GM21360 (cell line): Measurements from ENCODE around the gene FAM131C.
"Not testable (repeated sequence)": the region's sequence is repeated elsewhere in the genome, so short reads cannot be mapped to it uniquely, and the experiment has no call there.

ENCODE experiments used
- ATAC-seq: cut with Tn5 transposase; IDR thresholded peaks from one replicate; pipeline ENCODE4 v1.9.1; 2021; ENCODE audit warnings: mild to moderate bottlenecking, moderate library complexity; ENCODE audit not compliant: unreplicated experiment

FAM131C gene

DNA sequence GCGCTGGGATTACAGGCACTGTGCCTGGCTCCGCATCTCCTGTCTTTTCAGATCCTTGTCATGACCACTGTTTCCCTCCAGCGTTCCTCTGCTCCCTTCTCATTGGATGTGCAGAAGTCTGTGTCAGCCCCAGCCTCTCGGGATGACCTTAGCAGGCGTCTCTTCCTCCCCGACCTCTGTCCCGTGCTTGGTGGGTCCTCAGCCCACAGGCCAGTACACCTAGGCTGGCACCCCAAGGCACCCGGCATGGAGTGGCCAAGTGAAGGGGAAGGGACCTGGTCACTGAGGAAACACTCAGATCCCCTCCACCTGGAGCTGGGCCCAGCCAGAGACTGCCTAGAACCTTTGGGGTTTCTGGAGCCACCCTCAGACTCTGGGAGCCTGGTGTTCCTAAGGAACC is 32.3 kb downstream of the FAM131C start:
- no peak for ATAC-seq

GRCh38 chr1:16039871-16040270 is 33.6 kb downstream of the FAM131C start:
- ATAC-seq = not testable (repeated sequence)

DNA sequence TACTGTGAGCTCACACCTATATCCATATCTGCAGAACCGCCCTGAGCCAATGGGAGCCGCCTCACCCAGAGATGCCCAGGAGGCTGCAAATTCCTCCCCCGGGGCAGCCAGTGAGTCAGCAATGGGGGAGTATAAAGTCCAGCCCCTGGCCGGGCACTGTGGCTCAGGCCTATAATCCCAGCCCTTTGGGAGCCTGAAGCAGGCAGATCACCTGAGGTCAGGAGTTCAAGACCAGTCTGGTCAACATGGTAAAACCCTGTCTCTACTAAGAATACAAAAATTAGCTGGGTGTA is 34.9 kb downstream of the FAM131C start:
- ATAC-seq = no peak

GRCh38 chr1:16036461-16036860 is 37.0 kb downstream of the FAM131C start:
- ATAC-seq = not testable (repeated sequence)

DNA sequence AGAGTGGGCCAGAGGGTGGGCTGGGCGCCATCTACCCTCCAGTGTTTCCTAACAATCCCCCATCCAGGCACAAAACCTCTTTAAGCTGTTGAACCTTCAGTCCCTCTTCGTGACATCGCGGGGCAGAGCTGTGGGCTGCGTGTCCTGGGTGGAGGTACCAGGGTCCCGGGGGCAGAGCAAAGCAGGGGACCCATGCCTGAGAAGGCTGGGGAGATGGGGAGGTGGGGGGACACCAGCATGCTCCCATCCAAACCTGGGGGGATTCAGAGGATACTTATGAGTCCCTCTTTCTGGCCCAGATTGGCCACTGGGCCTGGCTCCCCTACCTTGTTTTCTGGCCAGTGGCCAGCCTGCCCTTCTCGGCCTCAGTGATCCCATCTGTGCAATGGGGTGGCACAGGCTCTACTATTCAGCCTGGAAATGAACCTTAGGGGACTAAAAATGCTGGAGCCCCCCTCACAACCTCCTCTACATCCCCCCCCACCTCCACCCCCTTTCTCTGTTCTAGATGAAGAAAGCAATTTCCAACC is 40.3 kb downstream of the FAM131C start:
- not testable (repeated sequence) for ATAC-seq

DNA sequence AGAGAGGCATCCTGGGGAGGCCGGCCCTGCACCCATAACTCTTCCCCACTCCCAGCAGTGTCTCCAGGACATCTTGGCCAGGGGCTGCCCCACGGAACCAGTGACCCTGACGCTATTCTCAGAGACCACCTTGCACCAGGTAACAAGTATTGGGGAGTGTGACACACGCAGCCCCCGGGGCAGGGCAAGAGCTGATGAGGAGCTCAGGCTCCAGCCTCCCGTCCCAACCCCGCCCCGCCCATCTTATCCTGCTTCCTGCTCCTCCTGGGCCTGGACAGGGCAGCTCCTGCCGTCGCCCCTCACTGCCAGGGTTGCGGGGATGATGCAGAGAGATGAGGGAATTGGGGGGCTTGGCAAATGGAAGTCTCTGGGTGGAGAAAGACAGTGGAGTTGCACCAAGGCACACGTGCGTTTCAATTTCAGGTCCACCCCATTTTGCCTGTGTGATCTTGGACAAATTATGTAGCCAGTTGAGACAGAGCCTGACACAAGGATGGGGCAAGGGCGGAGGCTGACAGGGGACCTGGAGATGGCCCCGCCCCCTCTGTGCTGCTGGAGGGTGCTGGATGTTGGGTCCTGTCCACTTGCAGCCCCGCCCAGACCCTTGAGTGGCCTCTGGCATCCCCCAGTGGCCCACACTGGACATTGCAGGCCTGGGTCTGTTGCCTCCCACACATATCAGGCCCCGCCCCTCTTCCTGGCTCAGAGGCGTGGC is 40.9 kb downstream of the FAM131C start:
- ATAC-seq = no peak

GRCh38 chr1:16031551-16031950 is 41.9 kb downstream of the FAM131C start:
- ATAC-seq = no peak

DNA sequence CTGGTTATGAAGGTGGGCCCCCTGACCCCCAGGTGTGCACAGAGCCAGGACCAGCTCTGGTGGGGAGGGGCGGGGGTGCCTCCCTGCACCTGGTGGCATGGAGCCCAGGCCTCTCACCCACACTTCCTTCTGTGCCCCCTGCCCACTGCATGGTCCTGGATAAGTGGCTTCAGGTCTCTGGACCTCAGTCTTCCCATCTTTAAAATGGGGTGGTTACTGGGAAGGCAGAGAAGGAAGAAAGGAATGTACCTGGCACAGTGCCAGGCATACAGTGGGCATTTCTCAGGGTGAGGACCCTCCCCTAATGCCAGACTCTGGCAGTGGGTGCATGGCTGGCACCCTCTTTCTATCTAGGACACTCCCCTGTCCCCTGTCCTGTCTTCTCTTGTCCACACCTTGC is 44.2 kb downstream of the FAM131C start:
- no peak for ATAC-seq

- not testable (repeated sequence) for ATAC-seq
These were observed 44.5 kb downstream of the FAM131C start for GRCh38 chr1:16029003-16029268.

DNA sequence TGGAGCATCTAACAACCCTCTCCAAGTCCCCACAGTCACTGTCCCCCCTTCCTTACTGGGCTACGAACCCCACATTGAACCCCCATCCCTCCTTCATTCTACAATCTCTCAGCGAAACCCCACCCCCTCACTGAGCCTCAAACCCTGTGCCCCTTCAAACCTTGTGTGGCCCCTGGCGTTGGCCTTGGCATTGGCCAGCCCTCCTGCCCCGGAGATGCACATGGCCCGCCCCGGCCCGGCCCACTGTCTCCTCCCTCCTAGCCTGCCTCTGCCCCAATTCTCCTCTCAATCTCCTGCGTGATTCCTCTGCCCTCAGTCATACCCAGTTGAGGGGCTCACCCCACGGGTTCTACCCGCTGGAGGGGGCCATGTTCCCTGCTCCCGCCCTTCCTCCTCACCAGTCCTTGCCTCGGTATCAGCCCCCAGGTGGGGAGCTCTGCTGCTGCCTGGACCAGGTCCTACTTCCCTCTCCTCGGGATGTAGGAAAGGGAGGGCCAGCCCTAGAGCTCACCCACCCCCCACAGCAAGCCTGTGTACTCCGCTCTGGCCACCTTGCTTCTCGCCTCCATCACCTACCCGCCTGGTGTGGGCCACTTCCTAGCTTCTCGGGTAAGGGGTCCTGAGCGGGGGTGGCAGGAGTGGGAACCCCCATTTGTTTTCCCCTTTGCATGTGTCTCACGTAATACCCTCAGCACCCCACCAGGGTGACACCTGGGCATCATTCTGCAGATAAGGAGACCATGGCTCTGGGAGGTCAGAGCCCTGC is 45.0 kb downstream of the FAM131C start:
- no peak for ATAC-seq

DNA sequence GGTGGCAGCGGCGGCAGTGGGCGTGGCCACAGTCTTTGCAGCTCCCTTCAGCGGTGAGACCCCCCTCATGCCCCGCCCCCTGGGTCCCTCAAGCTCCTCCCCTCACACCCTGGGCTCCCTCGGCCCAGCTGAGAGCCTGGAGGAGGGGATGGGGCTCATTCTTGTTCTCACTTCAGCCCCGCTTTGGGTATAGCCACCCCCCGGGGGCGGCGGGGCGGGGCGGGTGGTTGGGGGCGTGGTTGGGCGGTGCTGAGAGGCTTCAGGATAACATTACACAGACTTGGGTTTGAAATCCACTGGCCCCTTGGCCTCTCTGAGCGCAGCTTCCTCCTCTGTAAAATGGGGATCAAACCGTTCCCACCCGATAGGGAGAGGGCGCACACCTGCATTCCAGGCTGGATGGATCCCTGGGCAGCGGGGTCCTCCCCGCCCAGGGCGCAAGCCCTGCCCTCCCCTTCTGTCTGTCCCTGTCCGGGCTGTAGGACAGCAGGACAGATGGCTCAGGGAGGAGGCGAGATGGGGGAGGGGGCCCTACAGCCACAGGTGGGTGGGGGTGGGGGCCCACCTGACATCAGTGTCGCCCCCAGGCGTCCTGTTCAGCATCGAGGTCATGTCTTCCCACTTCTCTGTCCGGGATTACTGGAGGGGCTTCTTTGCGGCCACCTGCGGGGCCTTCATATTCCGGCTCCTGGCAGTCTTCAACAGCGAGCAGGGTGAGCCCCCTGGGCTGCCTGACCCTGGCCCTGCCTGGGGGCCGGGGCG is 46.5 kb downstream of the FAM131C start:
- no peak for ATAC-seq

- not testable (repeated sequence) for ATAC-seq
These were observed 47.1 kb downstream of the FAM131C start for GRCh38 chr1:16026302-16026701.

DNA sequence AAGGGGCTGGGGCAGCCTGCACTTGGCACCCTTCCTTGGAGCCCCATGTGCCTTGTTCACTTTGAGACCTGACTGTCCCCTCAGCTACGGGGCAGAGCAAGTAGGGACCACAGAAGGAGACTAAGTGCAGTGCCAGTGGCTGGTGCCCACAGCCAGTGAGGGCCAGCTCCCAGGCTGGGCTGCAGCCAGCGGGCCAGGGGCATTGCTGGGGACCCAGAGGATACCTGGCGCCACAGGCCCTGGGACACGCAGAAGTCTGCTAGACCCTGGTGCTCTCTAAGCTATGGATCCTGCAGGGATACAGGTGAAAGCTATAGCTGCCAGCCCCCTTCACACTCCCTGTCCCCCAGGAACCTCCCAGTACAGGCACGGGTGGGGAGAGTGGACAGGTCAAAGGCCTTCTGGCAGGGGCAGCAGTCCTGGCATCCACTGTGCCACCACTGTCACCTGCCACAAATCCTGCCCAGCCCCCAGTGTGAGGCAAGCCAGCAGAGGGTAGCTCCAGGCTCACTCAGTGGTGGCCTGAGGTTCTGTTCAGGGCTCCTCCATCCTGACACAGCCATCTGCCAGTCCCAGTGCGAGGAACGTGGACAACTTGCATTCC is 50.3 kb downstream of the FAM131C start:
- no peak for ATAC-seq

- no peak for ATAC-seq
These were observed 51.1 kb downstream of the FAM131C start for GRCh38 chr1:16022393-16022792.

- ATAC-seq = no peak
These were observed 51.8 kb downstream of the FAM131C start, which contains the start of gene CLCNKA for GRCh38 chr1:16021681-16022080. Gene CLCNKA (plus strand): TSS chr1:16022036. CDS start chr1:16022620, 584 bp downstream.

- not testable (repeated sequence) for ATAC-seq
These were observed 52.6 kb downstream of the FAM131C start for GRCh38 chr1:16020878-16021277.

DNA sequence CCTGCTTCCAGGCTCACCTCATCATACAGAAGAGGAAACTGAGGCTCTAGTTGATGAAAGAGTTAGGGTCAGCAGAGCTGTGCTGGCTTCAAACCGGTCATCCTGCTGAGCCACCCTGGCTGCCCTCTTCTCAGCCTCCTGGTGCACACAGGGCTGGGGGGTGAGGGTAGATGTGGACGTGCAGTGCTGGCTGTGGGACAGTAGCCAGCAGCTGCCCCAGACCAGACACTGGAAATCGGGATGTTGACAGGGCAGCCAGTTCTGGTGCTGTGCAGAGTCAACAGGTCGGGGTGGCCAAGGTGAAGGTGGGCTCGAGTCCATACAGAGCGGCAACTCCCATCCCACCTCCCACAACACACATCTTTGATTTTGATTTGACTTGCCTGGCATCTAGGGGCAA is 53.1 kb downstream of the FAM131C start:
- ATAC-seq = no peak

- ATAC-seq = no peak
These were observed 53.7 kb downstream of the FAM131C start for GRCh38 chr1:16019644-16020277.

GRCh38 chr1:16018749-16019643 is 54.5 kb downstream of the FAM131C start:
- ATAC-seq = no peak

DNA sequence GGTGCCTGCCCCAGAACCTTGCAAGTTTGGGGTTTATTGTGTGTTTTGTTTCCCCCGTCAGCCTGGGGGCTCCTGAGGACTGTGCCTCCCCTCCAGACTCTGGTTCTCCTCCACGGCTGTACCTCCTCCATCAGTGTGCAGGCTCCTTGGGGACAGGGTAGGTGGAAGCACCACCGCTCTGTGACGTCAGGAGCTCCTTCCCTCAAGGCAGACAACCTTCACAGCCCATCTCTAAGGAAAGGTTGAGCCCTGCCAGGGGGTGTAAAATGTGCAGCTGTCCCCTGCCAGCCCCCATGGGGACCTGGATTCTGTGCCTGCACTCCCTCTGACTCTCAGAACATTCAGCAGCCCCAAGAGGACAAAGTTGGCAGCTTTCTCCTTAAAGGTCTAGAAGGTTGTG is 55.1 kb downstream of the FAM131C start:
- no peak for ATAC-seq
